Suppressor macrophage (primary cell): Measurements from ENCODE around the gene AP5S1.

Experiments
- DNase-seq, 4 experiments: peaks; one replicate each; pipeline ENCODE4 v3.0.0-alpha.2; 2020 to 2022

Gene AP5S1

DNA sequence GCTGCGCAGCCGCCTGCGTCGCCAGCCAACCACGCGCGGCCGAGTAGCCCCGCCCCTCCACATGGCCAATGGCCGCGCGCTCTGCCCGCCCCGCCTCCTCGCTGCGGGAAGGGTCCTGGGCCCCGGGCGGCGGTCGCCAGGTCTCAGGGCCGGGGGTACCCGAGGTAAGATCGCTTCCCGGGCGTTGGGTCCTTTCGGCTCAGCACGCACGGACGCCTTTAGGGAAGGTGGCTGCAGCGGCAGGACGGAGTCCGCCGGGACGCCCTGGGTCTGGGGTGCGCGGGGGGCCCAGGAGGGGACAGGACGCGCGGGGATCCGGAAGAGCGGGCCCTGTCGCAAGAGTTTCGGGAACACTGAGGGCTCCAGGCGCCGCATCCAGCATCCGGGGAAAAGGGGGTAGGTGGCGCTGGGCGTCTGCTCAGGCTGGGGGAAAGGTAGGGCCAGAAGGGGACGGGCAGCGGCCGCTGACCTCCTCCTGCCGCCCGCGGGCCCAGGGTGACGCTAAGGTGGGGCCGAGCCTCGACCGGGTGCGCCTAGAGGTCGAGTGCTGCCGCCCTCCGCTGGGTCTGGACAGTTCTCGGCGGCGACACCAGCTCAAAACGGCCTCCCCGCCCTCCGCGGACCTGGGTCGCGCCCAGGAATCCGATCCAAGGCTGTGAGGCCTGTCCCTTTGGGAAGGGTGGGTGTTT lies 26.5 kb downstream of the AP5S1 start, which contains the start of gene MAVS:
Gene MAVS, plus strand, starts transcription at position 95 of the 689 bp plus-strand sequence. CDS start 7,791 bp downstream, outside the sequence.
- peak; percentile 89 to 96 (median 92) for DNase-seq

DNA sequence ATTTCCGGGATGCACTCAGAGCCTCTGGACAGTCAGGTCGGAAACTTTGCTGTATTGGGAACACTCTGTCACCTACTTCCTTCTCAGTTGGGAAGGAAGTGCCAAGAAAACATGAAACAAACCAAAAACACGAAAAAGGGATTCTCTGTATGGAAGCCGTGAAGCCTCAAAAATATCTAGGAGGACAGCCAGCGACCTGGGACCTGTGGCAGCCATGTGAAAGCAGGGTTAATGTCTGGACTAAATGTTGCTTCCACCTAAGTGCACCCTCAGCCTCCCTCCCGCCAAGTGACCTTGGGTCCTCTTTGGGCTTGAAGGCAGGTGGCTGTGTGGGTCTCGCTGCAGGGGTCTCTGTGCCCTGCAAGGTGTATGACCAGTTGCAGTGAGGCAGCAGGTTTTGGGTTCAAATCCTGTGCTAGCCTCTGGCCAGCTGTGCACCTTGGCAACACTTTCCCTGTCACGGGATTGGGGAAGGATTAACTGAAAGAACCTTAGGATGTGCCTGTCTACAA lies 27.1 kb downstream of the AP5S1 start:
- no peak for DNase-seq

DNA sequence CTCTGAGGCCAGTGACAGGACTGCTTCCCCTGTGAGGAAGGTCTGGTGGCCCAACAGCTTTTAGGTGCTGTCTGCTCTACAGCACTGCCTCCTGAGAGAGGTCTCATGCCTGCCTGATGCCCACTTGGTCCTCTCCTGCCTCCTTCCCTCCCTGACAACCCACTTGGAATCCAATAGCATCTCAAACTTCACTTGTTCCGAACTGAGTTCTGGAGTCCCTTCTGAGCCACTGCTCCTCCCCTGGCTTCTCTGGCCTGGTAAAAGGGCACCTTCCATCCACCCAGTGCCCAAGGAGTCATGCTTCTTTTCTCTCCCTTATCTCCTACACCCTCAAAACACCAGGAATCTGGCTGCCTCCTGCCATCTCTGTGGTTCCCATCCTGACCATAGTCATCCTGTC lies 28.2 kb downstream of the AP5S1 start:
- DNase-seq = no peak

DNA sequence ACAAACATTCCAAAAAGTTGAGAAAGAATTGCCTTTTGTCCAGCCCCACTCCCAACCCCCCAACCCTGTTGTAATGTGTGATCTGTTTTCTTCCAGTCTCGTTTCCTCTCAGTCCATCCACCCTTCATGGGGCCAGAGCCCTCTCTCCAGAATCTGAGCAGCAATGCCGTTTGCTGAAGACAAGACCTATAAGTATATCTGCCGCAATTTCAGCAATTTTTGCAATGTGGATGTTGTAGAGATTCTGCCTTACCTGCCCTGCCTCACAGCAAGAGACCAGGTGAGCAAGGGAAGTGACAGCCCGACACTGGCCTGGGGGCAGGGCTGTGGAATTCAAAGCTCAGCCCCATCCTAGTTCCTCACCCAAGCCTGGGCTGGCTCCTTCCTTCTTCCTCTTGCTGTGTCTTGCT lies 34.1 kb downstream of the AP5S1 start:
- DNase-seq = peak; percentile 38 to 58 (median 48)

- no peak for DNase-seq
Observed at GRCh38 chr20:3857405-3857804, 37.1 kb downstream of the AP5S1 start.

- DNase-seq = no peak
Observed at GRCh38 chr20:3858689-3859088, 38.3 kb downstream of the AP5S1 start.

DNA sequence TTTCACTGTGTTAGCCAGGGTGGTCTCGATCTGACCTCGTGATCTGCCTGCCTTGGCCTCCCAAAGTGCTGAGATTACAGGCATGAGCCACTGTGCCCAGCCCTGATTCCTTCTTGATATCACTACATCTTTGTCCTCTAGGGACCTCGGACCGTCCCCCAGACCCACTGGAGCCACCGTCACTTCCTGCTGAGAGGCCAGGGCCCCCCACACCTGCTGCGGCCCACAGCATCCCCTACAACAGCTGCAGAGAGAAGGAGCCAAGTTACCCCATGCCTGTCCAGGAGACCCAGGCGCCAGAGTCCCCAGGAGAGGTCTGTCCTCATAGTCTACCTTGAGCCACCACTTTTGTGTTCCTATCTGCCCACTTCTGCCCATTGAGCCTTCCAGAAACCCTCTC lies 40.8 kb downstream of the AP5S1 start:
- no peak for DNase-seq

GRCh38 chr20:3862333-3862732 lies 42.0 kb downstream of the AP5S1 start:
- DNase-seq = no peak

GRCh38 chr20:3863317-3863716 lies 43.0 kb downstream of the AP5S1 start:
- DNase-seq = no peak

DNA sequence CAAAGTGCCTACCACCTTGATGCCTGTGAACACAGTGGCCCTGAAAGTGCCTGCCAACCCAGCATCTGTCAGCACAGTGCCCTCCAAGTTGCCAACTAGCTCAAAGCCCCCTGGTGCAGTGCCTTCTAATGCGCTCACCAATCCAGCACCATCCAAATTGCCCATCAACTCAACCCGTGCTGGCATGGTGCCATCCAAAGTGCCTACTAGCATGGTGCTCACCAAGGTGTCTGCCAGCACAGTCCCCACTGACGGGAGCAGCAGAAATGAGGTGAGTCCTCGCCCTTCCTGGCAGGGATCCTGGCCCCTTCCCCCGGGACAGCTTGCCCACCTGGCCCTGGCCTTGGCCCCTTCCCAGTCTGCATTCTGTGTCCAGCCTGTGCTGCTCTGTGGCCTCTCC lies 44.2 kb downstream of the AP5S1 start:
- no peak for DNase-seq

GRCh38 chr20:3865152-3865886 lies 45.0 kb downstream of the AP5S1 start:
- no peak for DNase-seq

GRCh38 chr20:3865887-3866407 lies 45.6 kb downstream of the AP5S1 start:
- no peak for DNase-seq

DNA sequence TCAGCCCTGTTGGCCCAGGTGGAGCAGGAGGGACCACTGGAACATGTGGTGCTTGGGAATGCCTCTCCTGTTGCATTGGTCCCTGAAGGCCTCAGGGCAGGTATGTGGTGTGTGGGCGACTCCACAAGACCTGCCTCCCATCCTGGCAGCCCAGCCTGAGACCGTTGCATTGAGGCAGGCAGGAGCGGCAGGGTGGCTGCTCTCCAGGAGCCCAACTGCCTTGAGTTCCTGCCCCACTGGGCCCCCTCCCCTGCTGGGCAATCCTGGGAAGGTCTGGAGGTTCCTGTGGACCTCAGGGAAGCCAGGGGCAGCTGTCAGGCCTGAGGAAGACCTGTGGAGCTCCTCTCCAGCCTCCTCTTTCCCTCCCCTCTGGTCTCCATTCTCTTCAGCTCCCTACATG lies 46.1 kb downstream of the AP5S1 start:
- no peak for DNase-seq

DNA sequence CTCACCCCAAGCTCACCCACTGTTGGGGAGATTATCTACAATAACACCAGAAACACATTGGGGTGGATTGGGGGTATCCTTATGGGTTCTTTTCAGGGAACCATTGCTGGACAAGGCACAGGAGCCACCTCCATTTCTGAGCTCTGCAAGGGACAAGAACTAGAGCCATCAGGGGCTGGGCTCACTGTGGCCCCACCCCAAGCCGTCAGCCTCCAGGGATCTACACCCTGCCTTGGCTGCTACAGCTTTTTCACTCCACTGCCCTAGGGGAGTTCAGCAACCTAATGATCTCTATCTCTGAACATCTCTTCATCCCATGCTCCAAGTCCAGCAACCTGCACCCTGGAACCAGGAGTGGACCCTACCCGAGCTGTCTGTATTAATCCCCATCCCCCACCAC lies 47.5 kb downstream of the AP5S1 start:
- no peak for DNase-seq

DNA sequence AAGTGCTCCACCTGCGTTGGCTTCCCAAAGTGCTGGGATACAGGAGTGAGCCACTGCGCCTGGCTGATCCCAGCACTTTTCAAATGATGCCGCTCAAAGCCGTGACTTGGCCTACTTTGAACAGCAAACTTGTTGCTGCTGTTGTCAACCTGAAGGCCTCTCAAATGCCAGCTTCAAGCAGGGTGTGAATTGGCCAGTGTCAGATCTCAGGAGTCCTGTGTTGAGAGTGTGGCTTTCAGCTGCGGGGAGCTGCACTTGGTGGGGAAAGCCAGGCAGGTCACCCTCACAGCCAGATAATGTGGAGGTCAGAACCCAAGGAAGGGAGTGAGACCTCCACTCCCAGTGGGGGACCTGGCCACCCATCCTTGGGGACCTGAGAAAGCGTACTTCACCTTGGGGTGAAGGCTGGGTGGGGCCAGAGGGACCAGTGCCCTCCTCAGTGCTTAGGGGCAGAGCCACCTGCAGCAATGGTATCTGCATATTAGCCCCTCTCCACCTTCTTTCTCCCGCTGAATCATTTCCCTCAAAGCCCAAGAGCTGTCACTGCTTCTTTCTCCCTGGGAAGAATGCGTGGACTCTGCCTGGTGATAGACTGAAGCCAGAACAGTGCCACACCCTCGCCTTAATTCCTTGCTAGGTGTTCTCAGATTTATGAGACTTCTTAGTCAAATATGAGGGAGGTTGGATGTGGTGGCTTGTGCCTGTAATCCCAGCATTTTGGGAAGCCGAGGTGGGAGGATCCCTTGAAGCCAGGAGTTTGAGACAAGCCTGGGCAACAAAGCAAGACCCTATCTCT lies 49.7 kb downstream of the AP5S1 start:
- DNase-seq = no peak

GRCh38 chr20:3871550-3872265 lies 51.4 kb downstream of the AP5S1 start:
- DNase-seq = no peak

DNA sequence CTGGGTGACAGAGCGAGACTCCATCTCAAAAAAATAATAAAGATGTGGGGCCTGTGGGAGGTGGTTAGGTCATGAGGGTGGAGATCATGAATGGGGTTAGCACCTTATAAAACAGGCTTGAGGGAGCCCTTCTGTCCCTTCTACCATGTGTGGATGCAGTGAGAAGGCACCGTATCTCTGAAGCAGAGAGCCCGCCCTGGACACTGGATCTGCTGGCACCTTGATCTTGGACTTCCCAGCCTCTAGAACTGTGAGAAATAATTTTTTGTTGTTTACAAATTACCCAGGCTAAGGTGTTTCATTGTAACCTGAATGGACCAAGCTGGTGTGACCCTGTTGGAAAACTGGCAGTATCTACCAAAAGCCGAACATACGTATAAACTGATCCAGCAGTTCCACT lies 53.2 kb downstream of the AP5S1 start:
- DNase-seq = no peak

GRCh38 chr20:3874194-3874844 lies 54.0 kb downstream of the AP5S1 start:
- no peak for DNase-seq

DNA sequence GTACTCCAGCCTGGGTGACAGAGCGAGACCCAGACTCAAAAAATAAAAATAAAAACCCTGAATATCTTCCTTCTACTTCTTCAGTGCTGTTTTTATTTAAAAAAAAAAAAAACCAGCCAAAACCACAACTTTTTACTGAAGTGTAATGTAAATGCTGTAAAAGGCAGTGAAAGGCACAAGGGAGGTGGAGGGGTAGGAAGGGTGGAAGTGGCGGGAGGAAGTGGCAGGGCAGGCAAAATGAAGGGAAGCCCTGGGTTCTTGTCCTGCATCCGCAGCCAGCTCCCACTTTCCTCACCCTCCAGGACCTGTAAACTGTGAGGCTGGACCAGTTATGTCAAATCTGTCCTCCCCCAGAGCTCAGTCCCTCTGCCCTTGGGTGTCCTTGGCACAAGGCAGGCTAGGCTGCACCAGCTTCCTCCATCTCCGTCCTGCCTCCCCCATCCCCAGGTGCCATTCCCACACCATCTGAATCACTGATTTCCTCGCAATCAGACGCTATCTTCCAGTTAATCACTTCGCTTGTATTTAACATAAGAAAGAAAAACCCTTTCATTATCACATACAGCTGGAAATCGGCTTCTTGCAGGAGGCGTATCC lies 55.1 kb downstream of the AP5S1 start:
- peak in 2 of 4 experiments; percentile 19 to 23 for DNase-seq

DNA sequence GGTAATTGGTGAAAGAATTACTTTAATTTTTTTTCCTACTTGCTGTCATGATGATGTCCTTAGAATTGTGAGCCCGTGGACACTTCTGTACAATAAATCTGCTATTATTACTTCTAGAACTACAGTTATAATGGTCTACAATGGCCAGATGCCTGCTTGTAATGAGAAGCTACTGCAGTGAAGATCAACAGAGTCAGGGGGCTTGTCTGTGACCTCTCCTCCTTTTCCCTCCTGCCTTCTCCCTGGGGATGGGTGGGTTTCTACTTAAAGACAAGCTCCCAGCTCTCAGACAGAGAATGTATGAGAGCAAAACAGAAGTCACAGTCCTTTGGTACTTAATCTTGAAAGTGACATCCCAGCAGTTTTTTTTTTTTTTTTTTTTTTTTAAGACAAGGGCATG lies 55.7 kb downstream of the AP5S1 start:
- DNase-seq = no peak

DNA sequence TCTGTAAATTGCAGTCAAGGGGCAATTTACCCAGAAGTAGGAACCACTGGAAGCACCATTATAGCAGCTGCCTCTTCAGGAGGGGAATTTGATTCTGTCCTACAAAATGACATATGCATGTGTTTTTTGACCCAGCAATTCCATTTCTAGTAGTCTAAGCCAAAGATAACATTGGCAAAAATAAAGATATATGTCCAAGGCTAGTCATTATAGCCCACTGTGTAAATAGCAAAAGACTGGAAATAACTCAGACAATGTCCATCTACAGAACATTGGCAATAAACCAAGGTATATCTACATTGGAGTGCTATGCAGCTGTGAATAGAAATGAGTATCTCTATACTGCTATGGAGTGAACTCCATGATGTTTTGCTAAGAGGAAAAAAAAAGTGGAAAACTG lies 56.3 kb downstream of the AP5S1 start:
- no peak for DNase-seq
